GM12878 (cell line): Measurements from ENCODE around the gene RAB44. TPM values are rescaled to one million over a fixed set of nuclear protein-coding genes. Genes with fewer than 3 reads are reported as not detected.

Experiments
- BMI1 ChIP-seq: fragments of 450-650 bp; IDR thresholded peaks from 2 replicates; pipeline ENCODE4 v1.6.1; 2016; ENCODE audit warnings: mild to moderate bottlenecking, moderate library complexity, borderline replicate concordance
- CBFB ChIP-seq: IDR thresholded peaks from 2 replicates; pipeline ENCODE4 v1.6.1; 2016; ENCODE audit warnings: antibody characterized with exemption, low read depth
- MLLT1 ChIP-seq: fragments of 450-650 bp; IDR thresholded peaks from 2 replicates; pipeline ENCODE4 v1.6.1; 2016; ENCODE audit warnings: mild to moderate bottlenecking
- PAX8 ChIP-seq: fragments of 450-650 bp; IDR thresholded peaks from 2 replicates; pipeline ENCODE4 v1.6.1; 2017; ENCODE audit warnings: mild to moderate bottlenecking, moderate library complexity
- SIN3A ChIP-seq: IDR thresholded peaks from 2 replicates; pipeline ENCODE4 v1.6.1; 2012; ENCODE audit warnings: low read depth, low read length, improper control_type of control experiment
- ZBED1 ChIP-seq: IDR thresholded peaks from 2 replicates; pipeline ENCODE4 v1.6.1; 2016; ENCODE audit warnings: borderline replicate concordance
- ZNF687 ChIP-seq: fragments of 450-650 bp; IDR thresholded peaks from 2 replicates; pipeline ENCODE4 v1.6.1; 2017; ENCODE audit warnings: mild to moderate bottlenecking, moderate library complexity
- polyA plus RNA-seq, 11 experiments: library from polyadenylated mRNA; depleted of rRNA in 4 of 11; unstranded in 6 of 11; stranded (reverse) in 5 of 11; fragments of >200 nt; fragmentation: Nextera tagmentation in 4 of 11; fragmentation: Illumina TruSeq in 1 of 11; extraction: Ambion mirVana in 4 of 11; extraction: Trizol in 1 of 11; gene quantifications; 1 replicate in 1 of 11; 2 replicates in 10 of 11; pipeline versions ENCODE4 v1.2.1 to v1.2.3, GENCODE V29; 2011 to 2016; ENCODE audit warnings: inconsistent platforms in 2 of 11, missing spikeins in 2 of 11, low read depth in 1 of 11
- total RNA-seq, 4 experiments: library from RNA; depleted of rRNA in 3 of 4; stranded (reverse); fragments of >200 nt in 3 of 4; fragmentation: Illumina TruSeq in 1 of 4; extraction: Trizol in 1 of 4; gene quantifications; 2 replicates each; pipeline versions ENCODE4 v1.2.1 to v1.2.3, GENCODE V29; 2013 to 2021

RAB44 gene
- total and polyA plus RNA-seq, 10 of the 15 experiments (the other 5 are each of a cell fraction or from before 2014, with no cell fraction given): 0.01 to 0.08 (median 0.05) TPM; not detected in 2

- 0 out of 2 replicates have a peak, but pooled peaks have one; percentile 16 for TF ChIP-seq CBFB
- no peak for TF ChIP-seq MLLT1
- TF ChIP-seq BMI1: peak; percentile 21; the same call in 1 of the 2 replicates
- TF ChIP-seq PAX8: no peak
- no peak for TF ChIP-seq SIN3A
- no peak for TF ChIP-seq ZNF687
- TF ChIP-seq ZBED1: no peak
These were observed 27.1 kb downstream of the RAB44 start (continued) for GRCh38 chr6:36724514-36725390.
